ENCODE results near the gene TEKT5.
"Not testable (repeated sequence)": the region's sequence is repeated elsewhere in the genome, so short reads cannot be mapped to it uniquely, and the experiment has no call there.

TEKT5 gene

GRCh38 chr16:10694830-10695229 is at the start of gene TEKT5:
Gene TEKT5 (minus strand): TSS chr16:10694930. CDS start chr16:10694873, 57 bp downstream.
- no peak for DNase-seq (ENCODE audit: low read depth, low spot score)

GRCh38 chr16:10743610-10744369 is 49.1 kb upstream of the TEKT5 start, which contains the start of gene NUBP1:
Gene NUBP1 (plus strand): TSS chr16:10743842. CDS start chr16:10743864, 22 bp downstream.
- peak; percentile 95 for DNase-seq (ENCODE audit: low read depth, low spot score)

DNA sequence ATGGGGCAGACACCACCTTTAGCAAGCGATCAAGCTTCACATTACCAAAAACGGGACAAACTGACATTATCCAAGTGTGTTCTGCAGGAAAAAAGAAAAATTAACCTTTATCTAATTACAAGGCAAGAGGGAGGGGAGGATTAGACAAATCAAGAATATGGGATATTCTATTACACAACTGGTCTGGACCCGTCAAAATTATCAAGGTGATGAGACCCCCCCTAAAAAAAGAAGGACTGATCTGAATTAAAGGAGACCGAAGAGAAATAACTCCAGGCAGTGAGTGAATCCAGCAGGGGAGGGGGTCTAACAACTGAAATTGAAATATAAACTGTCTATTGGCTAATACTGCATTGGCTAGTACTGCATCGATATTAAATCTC is 48.5 kb upstream of the TEKT5 start:
- no peak for DNase-seq (ENCODE audit: low read depth, low spot score)

DNA sequence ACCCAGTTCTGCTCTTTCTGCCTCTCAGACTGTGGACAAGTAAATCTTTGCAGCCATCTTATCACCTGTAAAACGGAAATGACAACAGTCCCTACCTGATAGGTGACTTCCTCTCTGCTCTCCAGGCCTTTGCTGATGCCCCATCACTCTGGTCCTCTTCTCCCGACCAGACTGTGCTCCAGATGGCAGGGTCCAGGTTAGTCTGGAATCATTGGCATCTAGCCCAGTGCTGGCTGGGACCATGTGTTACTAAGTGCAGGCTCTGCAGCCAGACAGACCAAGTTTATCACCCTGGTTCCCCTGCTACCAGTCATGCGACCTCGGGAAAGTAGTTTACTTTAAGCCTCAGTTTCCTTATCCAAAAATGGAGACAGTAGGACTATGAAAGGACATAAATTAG is 47.1 kb upstream of the TEKT5 start:
- no peak for DNase-seq (ENCODE audit: low read depth, low spot score)

DNA sequence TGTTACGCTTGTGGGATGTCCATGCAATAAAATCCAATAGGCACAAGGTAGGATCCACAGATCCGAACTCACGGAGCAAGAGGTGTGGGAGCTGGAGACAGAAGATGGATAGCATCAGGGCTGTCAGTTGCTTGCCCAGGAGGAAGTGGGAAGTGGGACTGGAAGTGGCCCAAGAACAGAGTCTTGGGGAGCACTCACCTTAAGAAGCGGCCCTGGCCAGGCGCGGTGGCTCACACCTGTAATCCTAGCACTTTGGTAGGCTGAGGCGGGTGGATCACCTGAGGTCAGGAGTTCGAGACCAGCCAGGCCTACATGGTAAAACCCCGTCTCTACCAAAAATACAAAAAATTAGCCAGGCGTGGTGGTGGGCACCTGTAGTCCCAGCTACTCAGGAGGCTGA is 46.5 kb upstream of the TEKT5 start:
- DNase-seq (ENCODE audit: low read depth, low spot score): not testable (repeated sequence)

GRCh38 chr16:10740845-10741208 is 46.1 kb upstream of the TEKT5 start:
- no peak for DNase-seq (ENCODE audit: low read depth, low spot score)

DNA sequence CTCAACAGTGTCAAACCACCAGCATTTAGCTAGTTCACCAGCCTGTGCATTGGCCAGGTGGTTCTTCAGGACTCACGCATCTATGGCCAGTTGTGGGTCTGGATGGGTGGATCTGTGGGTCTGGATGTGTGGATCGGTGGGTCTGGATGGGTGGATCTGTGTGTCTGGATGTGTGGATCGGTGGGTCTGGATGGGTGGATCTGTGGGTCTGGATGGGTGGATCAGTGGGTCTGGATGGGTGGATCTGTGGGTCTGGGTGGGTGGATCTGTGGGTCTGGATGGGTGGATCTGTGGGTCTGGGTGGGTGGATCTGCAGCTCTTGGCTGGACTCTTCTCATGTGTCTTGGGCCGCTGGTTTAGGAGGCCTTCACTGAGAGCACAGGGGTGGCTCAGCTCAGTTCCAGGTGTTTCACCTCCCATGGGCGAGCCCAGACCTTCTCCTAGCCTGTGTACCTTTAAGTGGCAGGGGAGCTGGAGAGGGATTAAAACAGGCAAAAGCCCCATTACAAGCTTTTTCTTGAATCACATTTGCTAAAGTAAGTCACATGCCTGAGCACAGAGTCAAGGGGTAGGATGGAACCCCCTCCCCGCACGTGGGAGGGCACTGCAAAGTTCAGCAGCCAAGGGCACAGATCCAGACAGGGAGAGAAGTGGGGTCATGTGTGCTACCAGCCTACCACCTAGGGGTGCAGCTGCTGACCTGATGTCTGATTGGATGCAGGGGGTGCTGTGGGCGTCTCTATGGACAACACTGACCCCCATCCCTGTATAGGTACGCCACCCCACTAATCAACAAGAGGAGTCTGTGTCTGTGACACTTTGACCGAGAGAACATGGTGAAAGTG is 45.5 kb upstream of the TEKT5 start:
- DNase-seq (ENCODE audit: low read depth, low spot score): no peak

GRCh38 chr16:10738231-10739077 is 43.7 kb upstream of the TEKT5 start:
- no peak for DNase-seq (ENCODE audit: low read depth, low spot score)

- DNase-seq (ENCODE audit: low read depth, low spot score): no peak
Observed at GRCh38 chr16:10737068-10737625, 42.4 kb upstream of the TEKT5 start.

GRCh38 chr16:10731790-10732189 is 37.1 kb upstream of the TEKT5 start:
- no peak for DNase-seq (ENCODE audit: low read depth, low spot score)

DNA sequence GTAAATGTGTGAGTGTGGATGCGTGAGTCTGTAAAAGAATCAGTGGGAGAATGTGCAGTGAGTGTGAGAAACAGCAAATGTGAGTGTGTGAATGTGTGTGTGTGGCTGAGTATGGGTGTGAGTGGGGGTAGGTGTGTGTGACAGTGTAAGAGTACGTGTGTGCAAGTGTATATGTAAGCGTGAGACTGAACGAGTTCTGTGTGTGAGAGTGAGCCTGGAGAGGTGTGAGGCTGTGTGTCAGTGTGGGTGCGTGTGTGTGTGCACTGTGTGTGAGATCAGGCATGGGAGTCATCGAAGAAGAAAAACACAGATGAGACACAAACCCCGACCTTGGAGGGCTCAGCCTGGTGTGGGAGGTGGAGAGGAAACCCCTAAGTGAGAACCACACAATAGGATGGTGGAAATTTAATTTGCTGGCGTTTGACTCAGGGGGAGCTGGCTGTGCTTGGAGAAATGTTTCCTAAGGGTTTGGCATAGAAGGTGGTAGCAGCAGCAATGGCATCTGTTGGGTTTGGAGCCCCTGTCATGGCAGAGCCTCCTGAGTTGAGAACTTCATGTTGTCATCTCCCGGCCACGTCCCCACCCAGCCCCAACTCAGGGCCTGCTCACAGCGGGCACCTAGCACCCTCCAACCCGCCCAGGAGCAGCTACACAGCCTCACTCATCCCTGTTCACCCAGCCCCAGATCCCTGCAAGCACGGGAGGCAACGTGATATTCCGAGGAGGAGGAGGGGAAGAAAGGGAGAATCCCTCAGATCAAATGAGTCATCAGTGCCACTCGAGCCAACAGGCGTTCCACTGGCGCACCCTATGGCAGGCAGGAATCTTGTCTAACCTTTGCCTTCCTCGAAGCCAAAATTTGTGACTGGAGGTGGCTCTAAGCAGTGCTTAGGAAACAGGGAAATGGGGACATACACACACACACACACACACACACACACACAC is 34.6 kb upstream of the TEKT5 start:
- DNase-seq (ENCODE audit: low read depth, low spot score): no peak

DNA sequence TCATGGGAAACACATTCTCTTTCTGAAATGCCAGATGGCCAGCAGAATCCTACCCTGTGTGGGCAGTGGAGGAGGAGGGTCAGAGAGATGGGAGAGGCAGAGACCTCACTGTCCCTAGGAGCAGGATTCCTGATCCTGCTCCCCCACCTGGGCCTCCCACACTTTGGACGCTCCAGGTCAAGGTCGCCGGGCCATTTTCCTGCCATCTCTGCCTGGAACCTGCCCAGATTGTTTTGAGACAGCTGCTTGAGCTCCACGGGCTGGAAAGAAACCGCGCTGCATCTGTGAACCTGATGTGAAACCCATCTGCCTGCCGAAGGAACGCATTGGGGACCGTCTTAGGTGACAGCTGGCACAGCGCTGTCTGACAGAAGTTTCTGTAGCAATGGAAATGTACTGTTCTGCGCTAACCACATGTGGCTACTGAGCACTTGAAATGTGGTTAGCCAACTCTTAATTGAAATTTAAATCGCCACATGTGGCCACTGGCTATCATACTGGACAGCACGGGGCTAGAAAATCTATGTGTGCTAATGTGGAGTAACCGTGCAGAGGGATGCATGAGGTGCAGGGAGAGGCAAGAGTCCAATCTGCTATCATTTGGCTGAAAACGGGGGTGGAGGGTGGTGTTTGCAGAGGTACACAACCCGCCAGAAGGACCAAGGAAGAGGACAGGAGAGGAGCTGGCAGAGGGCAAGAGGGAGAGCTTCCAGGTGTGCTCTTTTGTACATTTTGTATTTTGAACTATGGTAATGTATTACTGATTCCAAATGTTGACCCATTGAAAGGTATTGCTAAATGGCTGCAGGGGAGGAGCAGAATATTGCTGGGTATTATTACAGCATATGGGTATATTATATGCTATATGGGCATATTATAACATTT is 33.5 kb upstream of the TEKT5 start:
- no peak for DNase-seq (ENCODE audit: low read depth, low spot score)

DNA sequence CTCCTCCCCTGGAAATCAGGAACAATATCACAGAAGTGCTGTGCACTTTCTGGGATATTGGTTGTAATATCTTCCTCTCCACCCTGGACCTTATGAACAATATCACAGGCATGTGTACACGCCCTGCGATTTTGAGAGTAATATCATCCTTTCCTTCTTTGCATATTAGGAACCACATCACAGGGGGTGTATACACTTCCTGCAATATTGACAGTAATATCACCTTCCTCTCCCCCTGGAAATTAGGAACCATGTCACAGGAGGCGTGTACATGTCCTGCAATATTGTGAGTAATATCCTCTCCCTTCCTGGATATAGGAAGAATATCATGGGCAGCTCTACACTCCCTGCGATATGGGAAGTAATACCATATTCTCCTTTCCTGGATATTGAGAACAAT is 14.2 kb upstream of the TEKT5 start:
- no peak for DNase-seq (ENCODE audit: low read depth, low spot score)

GRCh38 chr16:10699756-10700155 is 5.0 kb upstream of the TEKT5 start:
- DNase-seq (ENCODE audit: low read depth, low spot score): no peak

DNA sequence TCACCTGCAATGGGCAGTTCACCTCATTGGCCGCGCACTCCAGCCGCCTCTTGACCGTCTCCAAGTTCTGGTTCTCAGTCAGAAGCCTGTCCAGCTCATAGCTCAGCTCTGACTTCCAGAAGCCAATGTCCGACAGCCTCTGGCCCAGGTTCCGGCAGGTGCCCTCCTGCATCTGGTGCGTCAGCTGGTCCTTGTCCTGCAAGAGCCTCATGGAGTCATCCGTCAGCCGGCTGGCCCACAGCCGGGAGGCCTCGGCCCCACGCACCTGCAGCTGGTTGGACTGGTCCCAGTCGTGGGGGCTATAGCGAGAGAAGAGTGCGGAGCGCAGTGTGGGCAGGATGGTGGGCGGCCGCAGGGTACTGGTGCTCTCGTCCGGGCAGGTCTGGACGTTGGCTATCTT is 424 bp downstream of the TEKT5 start:
- no peak for DNase-seq (ENCODE audit: low read depth, low spot score)

GRCh38 chr16:10693889-10694288 is 841 bp downstream of the TEKT5 start:
- DNase-seq (ENCODE audit: low read depth, low spot score): no peak

GRCh38 chr16:10692470-10692869 is 2.3 kb downstream of the TEKT5 start:
- no peak for DNase-seq (ENCODE audit: low read depth, low spot score)

DNA sequence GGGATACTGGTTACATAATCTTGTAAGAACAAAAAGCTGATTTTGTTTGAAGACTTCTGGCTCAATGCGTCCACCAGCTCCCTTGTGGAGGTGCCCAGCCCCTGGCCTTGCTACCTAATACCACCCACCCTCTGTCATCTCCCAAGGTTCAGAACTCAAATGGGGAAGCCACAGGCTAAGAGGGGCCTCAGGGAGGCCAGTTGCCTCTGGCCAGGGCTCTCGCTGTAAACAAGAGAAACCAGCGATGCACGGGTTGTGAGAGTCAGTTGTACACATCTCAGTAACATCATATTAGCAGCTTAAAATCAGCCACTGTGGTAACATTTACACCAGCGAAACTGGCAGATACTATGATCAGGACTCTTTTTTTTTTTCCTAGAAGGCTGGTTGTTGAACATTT is 6.0 kb downstream of the TEKT5 start:
- DNase-seq (ENCODE audit: low read depth, low spot score): no peak

DNA sequence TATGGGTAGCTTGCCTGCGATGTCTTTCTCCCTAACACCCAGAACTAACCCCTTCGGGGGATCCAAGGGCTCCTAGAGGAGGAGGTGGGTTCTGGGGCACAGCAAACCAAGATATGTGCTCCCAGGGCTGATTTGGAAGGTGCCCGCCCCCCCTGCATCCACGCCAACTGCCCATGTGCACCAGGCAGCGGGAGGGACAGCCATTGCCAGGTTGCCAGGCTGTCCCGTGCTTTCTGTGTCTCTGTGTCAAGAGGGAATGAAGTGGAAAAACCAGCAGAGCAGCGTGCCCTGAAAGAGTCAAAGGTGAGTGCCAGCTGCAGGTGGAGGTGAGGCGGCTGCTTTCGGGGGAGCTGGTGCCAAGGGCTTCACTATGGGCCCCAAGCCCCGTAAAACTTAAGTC is 6.4 kb downstream of the TEKT5 start:
- DNase-seq (ENCODE audit: low read depth, low spot score): no peak

DNA sequence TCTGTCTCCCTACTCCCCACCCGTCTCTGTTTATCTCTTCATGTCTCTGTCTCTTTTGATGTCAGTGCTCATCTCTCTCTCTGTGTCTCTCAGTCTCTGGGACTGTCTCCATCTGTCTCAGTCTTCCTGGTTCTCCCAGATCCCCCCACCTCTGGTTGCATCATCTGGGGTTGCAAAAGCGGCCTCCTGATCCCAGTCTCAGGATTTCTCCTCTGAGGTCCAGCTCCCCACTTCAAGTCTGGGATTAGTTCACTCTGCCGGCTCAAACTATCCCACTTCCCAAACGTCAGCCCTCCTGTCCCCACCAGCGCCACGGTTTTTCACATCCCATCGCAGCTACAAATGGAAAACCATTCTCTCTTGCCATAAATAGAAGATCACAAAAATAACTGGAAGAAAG is 9.0 kb downstream of the TEKT5 start:
- DNase-seq (ENCODE audit: low read depth, low spot score): no peak

Data from brain pericyte (primary cell).